BJ (cell line): Measurements from ENCODE around the gene DYRK3. TPM values are rescaled to one million over a fixed set of nuclear protein-coding genes. Genes with fewer than 3 reads are reported as not detected.

Experiments
- CTCF ChIA-PET: fragments of 350-600 bp; formaldehyde crosslinking; extraction: SDS; loops from one replicate; lab custom pipeline; 2021; ENCODE audit warnings: antibody characterized with exemption, inconsistent platforms; lab: Yijun Ruan, JAX
- POLR2A ChIA-PET: fragments of 300-600 bp; sonication (Branson Sonifier 250); formaldehyde crosslinking; extraction: SDS; loops from one replicate; lab custom pipeline; 2021; ENCODE audit warnings: antibody characterized with exemption; lab: Charles Lee
- DNase-seq: peaks from one replicate; pipeline ENCODE4 v3.0.0-alpha.2; 2011; ENCODE audit warnings: low read depth
- H3K27me3 ChIP-seq: 2 replicates; pipeline ENCODE4 v1.6.0; 2011; ENCODE audit warnings: low read length; ENCODE audit not compliant: control insufficient read depth, insufficient read depth
- H3K36me3 ChIP-seq: 2 replicates; pipeline ENCODE4 v1.5.1; 2011; ENCODE audit warnings: low read length; ENCODE audit not compliant: control insufficient read depth, insufficient read depth
- H3K4me3 ChIP-seq: 2 replicates; pipeline ENCODE4 v1.5.1; 2011; ENCODE audit warnings: low read depth, mild to moderate bottlenecking, control low read depth, low read length
- CTCF ChIP-seq: IDR thresholded peaks from 2 replicates; pipeline ENCODE4 v1.5.1; 2011; ENCODE audit warnings: low read depth, mild to moderate bottlenecking, control low read depth, inconsistent platforms, low read length, moderate library complexity; ENCODE audit not compliant: insufficient read depth
- polyA plus RNA-seq: library from polyadenylated mRNA; depleted of rRNA; stranded (reverse); fragments of >200 nt; gene quantifications from 2 replicates; pipeline ENCODE4 v1.2.3, GENCODE V29; 2011

Gene DYRK3
- polyA plus RNA-seq, 1 experiment = 7.4 TPM

GRCh38 chr1:206684003-206684402, 48.7 kb downstream of the DYRK3 start:
- H3K4me3 ChIP-seq = peak overlapping the region; percentile 81; the same call in 1 of the 2 replicates
- peaks cover 2% of the 10 kb centered on the region; the same call in 1 of the 2 replicates for H3K27me3 ChIP-seq
- ChIA-PET POLR2A (interaction anchor here (1.0 kb wide), 1 partner anchor 21 kb away, joined by 3 read pairs; no protein-coding TSS in a partner anchor), CTCF (interaction anchor here (2.7 kb wide), 1 partner anchor 20 kb away, joined by 14 read pairs; no protein-coding TSS in a partner anchor)
- DNase-seq = no peak
- no peaks in the 10 kb centered on the region for H3K36me3 ChIP-seq
- no peak for TF ChIP-seq CTCF

GRCh38 chr1:206684478-206685333, 49.4 kb downstream of the DYRK3 start, which contains the start of gene MAPKAPK2:
MAPKAPK2 (plus strand) TSS chr1:206684905; CDS start chr1:206685230, 325 bp downstream.
- Histone ChIP-seq H3K27me3 (peaks cover 2% of the 10 kb centered on the region; the same call in 1 of the 2 replicates), H3K36me3 (no peaks in the 10 kb centered on the region), H3K4me3 (peak within 1 kb of the TSS; percentile 81)
- TF ChIP-seq CTCF = no peak
- ChIA-PET CTCF (interaction anchor here (2.7 kb wide), 1 partner anchor 21 kb away, joined by 14 read pairs; no protein-coding TSS in a partner anchor), POLR2A (interaction anchor here (1.0 kb wide), 1 partner anchor 21 kb away, joined by 3 read pairs; no protein-coding TSS in a partner anchor)
- no peak for DNase-seq

DNA sequence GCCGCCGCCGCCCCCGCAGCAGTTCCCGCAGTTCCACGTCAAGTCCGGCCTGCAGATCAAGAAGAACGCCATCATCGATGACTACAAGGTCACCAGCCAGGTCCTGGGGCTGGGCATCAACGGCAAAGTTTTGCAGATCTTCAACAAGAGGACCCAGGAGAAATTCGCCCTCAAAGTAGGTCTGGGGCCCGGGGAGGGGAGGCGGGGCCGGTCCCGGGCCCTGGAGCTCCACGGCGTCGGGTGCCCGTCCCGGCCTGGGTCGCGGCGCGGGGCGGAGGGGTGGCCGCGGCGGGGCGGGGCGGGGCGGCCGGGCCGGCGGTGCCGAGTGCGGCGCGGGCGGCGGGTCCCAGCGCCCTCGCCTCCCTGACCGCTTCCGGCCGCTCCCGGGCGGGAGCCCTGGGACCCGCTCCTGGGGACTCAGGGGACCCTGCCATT, 50.0 kb downstream of the DYRK3 start:
- TF ChIP-seq CTCF = no peak
- POLR2A ChIA-PET = no interaction called here
- CTCF ChIA-PET = no interaction called here
- peak overlapping the region; percentile 81 for H3K4me3 ChIP-seq
- H3K36me3 ChIP-seq = no peaks in the 10 kb centered on the region
- H3K27me3 ChIP-seq = peaks cover 2% of the 10 kb centered on the region; the same call in 1 of the 2 replicates
- DNase-seq = no peak

GRCh38 chr1:206685769-206686477, 50.6 kb downstream of the DYRK3 start:
- ChIA-PET CTCF (interaction anchor here (1.3 kb wide), 1 partner anchor 40 kb away, joined by 7 read pairs; no protein-coding TSS in a partner anchor), POLR2A (no interaction called here)
- peak; percentile 19 for DNase-seq

More at GRCh38 chr1:206685769-206686477, 50.6 kb downstream of the DYRK3 start:
- Histone ChIP-seq H3K36me3 (no peaks in the 10 kb centered on the region), H3K4me3 (peak overlapping the region; percentile 81), H3K27me3 (peaks cover 2% of the 10 kb centered on the region; the same call in 1 of the 2 replicates)
- no peak for TF ChIP-seq CTCF
